ENCODE results near the gene CNTD1. TPM values are rescaled to one million over a fixed set of nuclear protein-coding genes. Genes with fewer than 3 reads are reported as not detected.

CNTD1 gene
- total and polyA plus RNA-seq, 2 of the 4 experiments (the other 2 are of a cell fraction) = not detected

GRCh38 chr17:42773290-42774035 is 25.2 kb upstream of the CNTD1 start, which contains the start of gene VPS25 (continued):
- TF ChIP-seq ELK1 (IDR thresholded peaks at IDR 0.05; ENCODE audit: borderline replicate concordance, low read depth, low read length) (no peak), POLR2A (IDR thresholded peaks at IDR 0.05; ENCODE audit: low read depth, low read length) (peak; percentile 79), RFX5 (IDR thresholded peaks at IDR 0.05; ENCODE audit: low read depth, low read length) (no peak)
